ENCODE measurements around the gene MST1. TPM values are rescaled to one million over a fixed set of nuclear protein-coding genes. Genes with fewer than 3 reads are reported as not detected.

MST1 gene
- total and polyA plus RNA-seq, 9 of the 15 experiments (the other 6 are each of a cell fraction or from before 2014, with no cell fraction given), result 0.08 to 1.8 (median 0.40) TPM

DNA sequence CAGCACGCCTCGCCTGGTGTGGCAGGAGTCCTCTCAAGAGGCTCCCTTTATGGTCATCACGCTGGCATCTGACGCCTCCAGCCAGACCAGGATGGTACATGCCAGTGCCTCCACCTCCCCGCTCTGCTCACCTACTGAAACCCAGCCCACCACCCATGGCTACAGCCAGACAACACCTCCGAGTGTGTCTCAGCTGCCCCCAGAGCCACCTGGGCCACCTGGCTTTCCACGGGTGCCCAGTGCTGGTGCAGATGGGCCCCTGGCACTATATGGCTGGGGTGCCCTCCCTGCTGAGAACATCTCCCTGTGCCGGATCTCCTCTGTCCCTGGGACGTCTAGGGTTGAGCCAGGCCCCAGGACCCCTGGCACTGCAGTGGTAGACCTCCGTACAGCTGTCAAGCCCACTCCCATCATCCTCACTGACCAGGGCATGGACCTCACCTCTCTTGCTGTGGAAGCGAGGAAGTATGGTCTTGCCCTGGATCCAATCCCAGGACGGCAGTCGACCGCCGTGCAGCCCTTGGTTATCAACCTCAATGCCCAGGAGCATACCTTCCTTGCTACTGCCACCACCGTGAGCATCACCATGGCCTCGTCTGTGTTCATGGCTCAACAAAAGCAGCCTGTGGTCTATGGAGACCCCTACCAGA, 35.0 kb downstream of the MST1 start:
- FAIRE-seq (no peak), ATAC-seq (no peak), DNase-seq (ENCODE audit: extremely low read depth in 1 of 4, low spot score in 3 of 4) (no peak)
- intact Hi-C loops (cut with micrococcal nuclease), result no loop called here
- H3K9me1 ChIP-seq (ENCODE audit: control insufficient read depth, insufficient read depth, low read length), result no peaks in the 10 kb centered on the region
- H3K27me3 ChIP-seq (ENCODE audit: control insufficient read depth in 2 of 2, insufficient read depth in 2 of 2, low read length in 2 of 2), result no peaks in the 10 kb centered on the region
- H3K4me3 ChIP-seq, result no peak overlapping the region
- no peaks in the 10 kb centered on the region for H3K36me3 ChIP-seq (ENCODE audit: control insufficient read depth, insufficient read depth, low read length)
- H3K9me3 ChIP-seq (replicated peaks; ENCODE audit: control insufficient read depth, insufficient read depth, low read depth, low read length), result no peaks in the 10 kb centered on the region
- no TSS peak for BruUV-seq (replicated peaks)
- WGBS (ENCODE audit: insufficient coverage, low coverage, missing lambda C conversion rate), result 44% methylated on average over 15 of the region's 17 CpGs
- no peak overlapping the region for H3K4me2 ChIP-seq (ENCODE audit: insufficient read depth, low read length)
- POLR2A ChIA-PET, result no interaction called here
- H3K9ac ChIP-seq (ENCODE audit: insufficient read depth in 1 of 2, low read depth in 2 of 2, low read length in 2 of 2), result no peak overlapping the region
- H2AFZ ChIP-seq (ENCODE audit: low read depth, low read length), result no peak overlapping the region
- CTCF ChIA-PET (ENCODE audit: low intra/inter-chr PET ratio), result no interaction called here
- in situ Hi-C loops (cut with MboI), result no loop called here
- no peaks in the 10 kb centered on the region for H4K20me1 ChIP-seq (replicated peaks; ENCODE audit: control insufficient read depth, insufficient read depth, low read length)
- no peak overlapping the region for H3K27ac ChIP-seq (ENCODE audit: extremely low read depth, low read depth, low read length)
- peaks cover 0 to 34% of the 10 kb centered on the region in 2 experiments; a peak in 3 of 5 replicates for H3K4me1 ChIP-seq (replicated peaks in 1 of 2; ENCODE audit: control insufficient read depth in 2 of 2, insufficient read depth in 2 of 2, low read length in 2 of 2)
- H3K79me2 ChIP-seq (ENCODE audit: control insufficient read depth, insufficient read depth, low read length), result no peaks in the 10 kb centered on the region
- TF ChIP-seq ZKSCAN8 (CRISPR knock-in tag; IDR thresholded peaks at IDR 0.05), result no peak
- TF ChIP-seq TAL1 (IDR thresholded peaks at IDR 0.05), result no peak
- TF ChIP-seq, protein P1, sequence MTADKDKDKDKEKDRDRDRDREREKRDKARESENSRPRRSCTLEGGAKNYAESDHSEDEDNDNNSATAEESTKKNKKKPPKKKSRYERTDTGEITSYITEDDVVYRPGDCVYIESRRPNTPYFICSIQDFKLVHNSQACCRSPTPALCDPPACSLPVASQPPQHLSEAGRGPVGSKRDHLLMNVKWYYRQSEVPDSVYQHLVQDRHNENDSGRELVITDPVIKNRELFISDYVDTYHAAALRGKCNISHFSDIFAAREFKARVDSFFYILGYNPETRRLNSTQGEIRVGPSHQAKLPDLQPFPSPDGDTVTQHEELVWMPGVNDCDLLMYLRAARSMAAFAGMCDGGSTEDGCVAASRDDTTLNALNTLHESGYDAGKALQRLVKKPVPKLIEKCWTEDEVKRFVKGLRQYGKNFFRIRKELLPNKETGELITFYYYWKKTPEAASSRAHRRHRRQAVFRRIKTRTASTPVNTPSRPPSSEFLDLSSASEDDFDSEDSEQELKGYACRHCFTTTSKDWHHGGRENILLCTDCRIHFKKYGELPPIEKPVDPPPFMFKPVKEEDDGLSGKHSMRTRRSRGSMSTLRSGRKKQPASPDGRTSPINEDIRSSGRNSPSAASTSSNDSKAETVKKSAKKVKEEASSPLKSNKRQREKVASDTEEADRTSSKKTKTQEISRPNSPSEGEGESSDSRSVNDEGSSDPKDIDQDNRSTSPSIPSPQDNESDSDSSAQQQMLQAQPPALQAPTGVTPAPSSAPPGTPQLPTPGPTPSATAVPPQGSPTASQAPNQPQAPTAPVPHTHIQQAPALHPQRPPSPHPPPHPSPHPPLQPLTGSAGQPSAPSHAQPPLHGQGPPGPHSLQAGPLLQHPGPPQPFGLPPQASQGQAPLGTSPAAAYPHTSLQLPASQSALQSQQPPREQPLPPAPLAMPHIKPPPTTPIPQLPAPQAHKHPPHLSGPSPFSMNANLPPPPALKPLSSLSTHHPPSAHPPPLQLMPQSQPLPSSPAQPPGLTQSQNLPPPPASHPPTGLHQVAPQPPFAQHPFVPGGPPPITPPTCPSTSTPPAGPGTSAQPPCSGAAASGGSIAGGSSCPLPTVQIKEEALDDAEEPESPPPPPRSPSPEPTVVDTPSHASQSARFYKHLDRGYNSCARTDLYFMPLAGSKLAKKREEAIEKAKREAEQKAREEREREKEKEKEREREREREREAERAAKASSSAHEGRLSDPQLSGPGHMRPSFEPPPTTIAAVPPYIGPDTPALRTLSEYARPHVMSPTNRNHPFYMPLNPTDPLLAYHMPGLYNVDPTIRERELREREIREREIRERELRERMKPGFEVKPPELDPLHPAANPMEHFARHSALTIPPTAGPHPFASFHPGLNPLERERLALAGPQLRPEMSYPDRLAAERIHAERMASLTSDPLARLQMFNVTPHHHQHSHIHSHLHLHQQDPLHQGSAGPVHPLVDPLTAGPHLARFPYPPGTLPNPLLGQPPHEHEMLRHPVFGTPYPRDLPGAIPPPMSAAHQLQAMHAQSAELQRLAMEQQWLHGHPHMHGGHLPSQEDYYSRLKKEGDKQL (CRISPR knock-in tag; IDR thresholded peaks at IDR 0.05; ENCODE audit: borderline replicate concordance), result no peak
- TF ChIP-seq, protein P2, sequence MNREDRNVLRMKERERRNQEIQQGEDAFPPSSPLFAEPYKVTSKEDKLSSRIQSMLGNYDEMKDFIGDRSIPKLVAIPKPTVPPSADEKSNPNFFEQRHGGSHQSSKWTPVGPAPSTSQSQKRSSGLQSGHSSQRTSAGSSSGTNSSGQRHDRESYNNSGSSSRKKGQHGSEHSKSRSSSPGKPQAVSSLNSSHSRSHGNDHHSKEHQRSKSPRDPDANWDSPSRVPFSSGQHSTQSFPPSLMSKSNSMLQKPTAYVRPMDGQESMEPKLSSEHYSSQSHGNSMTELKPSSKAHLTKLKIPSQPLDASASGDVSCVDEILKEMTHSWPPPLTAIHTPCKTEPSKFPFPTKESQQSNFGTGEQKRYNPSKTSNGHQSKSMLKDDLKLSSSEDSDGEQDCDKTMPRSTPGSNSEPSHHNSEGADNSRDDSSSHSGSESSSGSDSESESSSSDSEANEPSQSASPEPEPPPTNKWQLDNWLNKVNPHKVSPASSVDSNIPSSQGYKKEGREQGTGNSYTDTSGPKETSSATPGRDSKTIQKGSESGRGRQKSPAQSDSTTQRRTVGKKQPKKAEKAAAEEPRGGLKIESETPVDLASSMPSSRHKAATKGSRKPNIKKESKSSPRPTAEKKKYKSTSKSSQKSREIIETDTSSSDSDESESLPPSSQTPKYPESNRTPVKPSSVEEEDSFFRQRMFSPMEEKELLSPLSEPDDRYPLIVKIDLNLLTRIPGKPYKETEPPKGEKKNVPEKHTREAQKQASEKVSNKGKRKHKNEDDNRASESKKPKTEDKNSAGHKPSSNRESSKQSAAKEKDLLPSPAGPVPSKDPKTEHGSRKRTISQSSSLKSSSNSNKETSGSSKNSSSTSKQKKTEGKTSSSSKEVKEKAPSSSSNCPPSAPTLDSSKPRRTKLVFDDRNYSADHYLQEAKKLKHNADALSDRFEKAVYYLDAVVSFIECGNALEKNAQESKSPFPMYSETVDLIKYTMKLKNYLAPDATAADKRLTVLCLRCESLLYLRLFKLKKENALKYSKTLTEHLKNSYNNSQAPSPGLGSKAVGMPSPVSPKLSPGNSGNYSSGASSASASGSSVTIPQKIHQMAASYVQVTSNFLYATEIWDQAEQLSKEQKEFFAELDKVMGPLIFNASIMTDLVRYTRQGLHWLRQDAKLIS (CRISPR knock-in tag; IDR thresholded peaks at IDR 0.05), result no peak
- no peak for TF ChIP-seq SNRNP70 (optimal IDR thresholded peaks at IDR 0.05; ENCODE audit: low read depth, low read length)
- no peak for TF ChIP-seq SRSF9 (IDR thresholded peaks at IDR 0.05; ENCODE audit: borderline replicate concordance, low read depth, low read length)
- TF ChIP-seq ZZZ3 (IDR thresholded peaks at IDR 0.05), result no peak
- no peak for TF ChIP-seq ZKSCAN3 (CRISPR knock-in tag; IDR thresholded peaks at IDR 0.05)
- TF ChIP-seq SIN3A (IDR thresholded peaks at IDR 0.05; ENCODE audit: borderline replicate concordance in 2 of 2, control insufficient read depth in 1 of 2, low read depth in 2 of 2, low read length in 2 of 2), result no peak
- no peak for TF ChIP-seq KDM1A (IDR thresholded peaks at IDR 0.05)
- TF ChIP-seq ZNF316 (IDR thresholded peaks at IDR 0.05), result no peak
- TF ChIP-seq THRAP3 (IDR thresholded peaks at IDR 0.05; ENCODE audit: borderline replicate concordance), result no peak
- no peak for TF ChIP-seq U2AF1 (optimal IDR thresholded peaks at IDR 0.05; ENCODE audit: low read depth, low read length)
- TF ChIP-seq RBFOX2 (IDR thresholded peaks at IDR 0.05; ENCODE audit: low read depth, low read length), result no peak
